GM21447 (cell line): ENCODE data around the gene PRKCI.
"Not testable (repeated sequence)": the region's sequence is repeated elsewhere in the genome, so short reads cannot be mapped to it uniquely, and the experiment has no call there.

ENCODE experiments used
- ATAC-seq: cut with Tn5 transposase; IDR thresholded peaks from one replicate; pipeline ENCODE4 v1.9.1; 2021; ENCODE audit not compliant: unreplicated experiment

The PRKCI gene

GRCh38 chr3:170222647-170223541 lies 670 bp downstream of the PRKCI start:
- ATAC-seq, result peak; percentile 22

- ATAC-seq, result no peak
These were observed 2.9 kb downstream of the PRKCI start for GRCh38 chr3:170225166-170225565.

GRCh38 chr3:170226426-170226960 lies 4.3 kb downstream of the PRKCI start:
- ATAC-seq, result no peak

GRCh38 chr3:170228093-170228766 lies 6.0 kb downstream of the PRKCI start:
- ATAC-seq, result no peak

GRCh38 chr3:170232266-170232665 lies 10.0 kb downstream of the PRKCI start:
- no peak for ATAC-seq

- ATAC-seq, result no peak
These were observed 11.3 kb downstream of the PRKCI start for GRCh38 chr3:170233530-170233929.

GRCh38 chr3:170240142-170240541 lies 17.9 kb downstream of the PRKCI start:
- no peak for ATAC-seq

- no peak for ATAC-seq
These were observed 18.4 kb downstream of the PRKCI start for GRCh38 chr3:170240671-170241070.

GRCh38 chr3:170244576-170244975 lies 22.4 kb downstream of the PRKCI start:
- ATAC-seq, result no peak

GRCh38 chr3:170247875-170248274 lies 25.7 kb downstream of the PRKCI start:
- ATAC-seq, result peak; percentile 36

- ATAC-seq, result no peak
These were observed 34.4 kb downstream of the PRKCI start for GRCh38 chr3:170256597-170256996.

- peak; percentile 75 for ATAC-seq
These were observed 34.9 kb downstream of the PRKCI start for GRCh38 chr3:170257145-170257544.

GRCh38 chr3:170258105-170258487 lies 35.9 kb downstream of the PRKCI start:
- no peak for ATAC-seq

GRCh38 chr3:170259907-170260306 lies 37.7 kb downstream of the PRKCI start:
- ATAC-seq, result no peak

- ATAC-seq, result no peak
These were observed 45.6 kb downstream of the PRKCI start for GRCh38 chr3:170267793-170268192.

- not testable (repeated sequence) for ATAC-seq
These were observed 47.5 kb downstream of the PRKCI start for GRCh38 chr3:170269673-170270254.

- no peak for ATAC-seq
These were observed 48.2 kb downstream of the PRKCI start for GRCh38 chr3:170270282-170270881.

GRCh38 chr3:170274641-170275040 lies 52.4 kb downstream of the PRKCI start:
- ATAC-seq, result no peak

- ATAC-seq, result no peak
These were observed 53.6 kb downstream of the PRKCI start for GRCh38 chr3:170275832-170276231.

- not testable (repeated sequence) for ATAC-seq
These were observed 55.1 kb downstream of the PRKCI start for GRCh38 chr3:170277311-170277710.
